K562 (cell line): ENCODE measurements around the gene UBXN11. TPM values are rescaled to one million over a fixed set of nuclear protein-coding genes. Genes with fewer than 3 reads are reported as not detected.

Source experiments
- BHLHE40 ChIP-seq: IDR thresholded peaks from 2 replicates; pipeline ENCODE4 v1.6.1; 2011; ENCODE audit warnings: low read length, improper control_type of control experiment
- DACH1 ChIP-seq: fragments of 450-650 bp; IDR thresholded peaks from 2 replicates; pipeline ENCODE4 v1.6.1; 2018; ENCODE audit not compliant: partially characterized antibody
- E4F1 ChIP-seq: fragments of 250-450 bp; sonication (Bioruptor Pico); IDR thresholded peaks from 2 replicates; pipeline ENCODE4 v1.5.0; 2021; ENCODE audit warnings: mild to moderate bottlenecking, borderline replicate concordance
- FOS ChIP-seq: IDR thresholded peaks from 3 replicates; pipeline ENCODE4 v1.6.1; 2011; ENCODE audit not compliant: insufficient read length; ENCODE audit errors: extremely low read depth
- HMBOX1 ChIP-seq: sonication (generic); IDR thresholded peaks from 2 replicates; pipeline ENCODE4 v1.6.1; 2016
- L3MBTL2 ChIP-seq: fragments of 450-650 bp; IDR thresholded peaks from 2 replicates; pipeline ENCODE4 v1.6.1; 2016; ENCODE audit warnings: mild to moderate bottlenecking, moderate library complexity
- NCOA6 ChIP-seq: fragments of 450-650 bp; IDR thresholded peaks from 2 replicates; pipeline ENCODE4 v1.6.1; 2017; ENCODE audit warnings: mild to moderate bottlenecking
- NKRF ChIP-seq: fragments of 450-650 bp; IDR thresholded peaks from 2 replicates; pipeline ENCODE4 v1.6.1; 2016; ENCODE audit warnings: borderline replicate concordance
- NR2C1 ChIP-seq, 2 experiments: fragments of 450-650 bp; IDR thresholded peaks; 2 replicates each; pipeline ENCODE4 v1.6.1; 2017; ENCODE audit warnings: mild to moderate bottlenecking in 2 of 2, antibody characterized with exemption in 1 of 2, inconsistent platforms in 1 of 2, missing compliant biosample characterization in 1 of 2, missing genetic modification characterization in 1 of 2
- PCBP1 ChIP-seq: fragments of 200-400 bp; formaldehyde crosslinking; IDR thresholded peaks from 2 replicates; pipeline ENCODE4 v1.6.1; 2018; ENCODE audit warnings: mild to moderate bottlenecking, low read depth, low read length; ENCODE audit not compliant: poor library complexity, severe bottlenecking
- PHB2 ChIP-seq: fragments of 450-650 bp; IDR thresholded peaks from 2 replicates; pipeline ENCODE4 v1.6.1; 2017; ENCODE audit warnings: low read depth
- POU5F1 ChIP-seq: fragments of 150-350 bp; IDR thresholded peaks from 2 replicates; pipeline ENCODE4 v1.6.1; 2014; ENCODE audit warnings: borderline replicate concordance, low read length, low read depth, mild to moderate bottlenecking; ENCODE audit not compliant: partially characterized antibody
- PREB ChIP-seq: sonication (generic); formaldehyde crosslinking; IDR thresholded peaks from 2 replicates; pipeline ENCODE4 v1.8.1; 2023; ENCODE audit warnings: mild to moderate bottlenecking, missing genetic modification reagents
- RHOXF2B ChIP-seq: fragments of 250-450 bp; sonication (Bioruptor Pico); conservative IDR thresholded peaks from 2 replicates; pipeline ENCODE4 v1.5.1; 2021
- TOE1 ChIP-seq, 2 experiments: fragments of 450-650 bp in 1 of 2; sonication (generic) in 1 of 2; formaldehyde crosslinking in 1 of 2; IDR thresholded peaks; 2 replicates each; pipeline versions ENCODE4 v1.7.1 to v1.8.0; 2016 to 2022; ENCODE audit warnings: borderline replicate concordance in 2 of 2, mild to moderate bottlenecking in 2 of 2, antibody characterized with exemption in 1 of 2, inconsistent platforms in 1 of 2, low read depth in 1 of 2, missing genetic modification reagents in 1 of 2, moderate library complexity in 1 of 2
- ZFP1 ChIP-seq: fragments of 450-650 bp; formaldehyde crosslinking; IDR thresholded peaks from 2 replicates; pipeline ENCODE4 v1.4.0; 2020; ENCODE audit warnings: mild to moderate bottlenecking, mixed read lengths
- ZKSCAN8 ChIP-seq: fragments of 200-800 bp; sonication (Bioruptor generic); IDR thresholded peaks from 2 replicates; pipeline ENCODE4 v1.6.1; 2016; ENCODE audit warnings: missing genetic modification characterization, missing compliant biosample characterization
- ZNF431 ChIP-seq: sonication (generic); formaldehyde crosslinking; IDR thresholded peaks from 2 replicates; pipeline ENCODE4 v1.8.0; 2022; ENCODE audit warnings: mild to moderate bottlenecking, missing genetic modification reagents
- polyA plus RNA-seq, 8 experiments: library from polyadenylated mRNA; depleted of rRNA in 4 of 8; stranded (reverse) in 5 of 8; unstranded in 3 of 8; fragments of >200 nt; fragmentation: Nextera tagmentation in 2 of 8; fragmentation: Illumina TruSeq in 1 of 8; extraction: Ambion mirVana in 2 of 8; extraction: Trizol in 1 of 8; gene quantifications; 2 replicates each; pipeline versions ENCODE4 v1.2.1 to v1.2.3, GENCODE V29; 2011 to 2014; ENCODE audit warnings: inconsistent platforms in 1 of 8, missing spikeins in 1 of 8
- total RNA-seq, 7 experiments: library from RNA; depleted of rRNA in 6 of 7; stranded (reverse); fragments of >200 nt in 6 of 7; fragmentation: Illumina TruSeq in 2 of 7; extraction: Trizol in 2 of 7; gene quantifications; 2 replicates each; pipeline versions ENCODE4 v1.2.1 to v1.2.3, GENCODE V29; 2011 to 2021; ENCODE audit warnings: low replicate concordance in 1 of 7

UBXN11 gene
- total and polyA plus RNA-seq, 9 of the 15 experiments (the other 6 are each of a cell fraction or from before 2014, with no cell fraction given), result 0.48 to 34.3 (median 11.3) TPM

DNA sequence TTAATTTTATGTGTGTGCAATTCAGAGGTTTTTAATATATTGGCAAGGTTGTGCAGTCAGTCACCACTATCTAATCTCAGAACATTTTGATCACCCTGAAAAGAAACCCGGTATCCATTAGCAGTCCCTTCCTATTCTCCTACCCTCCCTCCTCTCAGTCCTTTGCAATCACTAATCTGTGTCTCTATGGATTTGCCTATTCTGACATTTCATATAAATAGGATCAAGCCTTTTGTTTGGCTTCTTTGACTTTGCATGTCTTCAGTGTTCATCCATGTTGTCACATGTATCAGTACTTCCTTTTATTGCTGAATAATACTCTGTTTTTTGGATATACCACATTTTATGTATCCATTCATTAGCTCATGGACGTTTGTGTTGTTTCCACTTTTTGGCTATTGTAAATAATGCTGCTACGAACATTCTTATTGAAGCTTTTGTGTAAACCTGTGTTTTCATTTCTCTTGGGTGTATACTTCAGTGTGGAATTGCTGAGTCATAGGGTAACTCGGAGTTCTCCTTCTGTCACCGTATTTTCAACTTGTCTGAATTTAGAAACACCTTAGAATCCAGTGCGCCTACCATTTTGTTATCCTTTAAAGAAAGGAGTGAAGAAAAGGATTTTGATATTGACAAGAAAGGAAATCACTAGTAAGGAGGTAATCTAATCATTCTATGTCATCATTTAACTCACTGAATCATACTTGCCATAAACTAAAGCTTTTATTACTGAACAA is 69.0 kb downstream of the UBXN11 start (continued):
- TF ChIP-seq BHLHE40, result no peak
- TF ChIP-seq DACH1, result no peak
- no peak for TF ChIP-seq RHOXF2B
- 0 out of 2 replicates have a peak, but pooled peaks have one; percentile 30 for TF ChIP-seq ZKSCAN8
- 0 out of 2 replicates have a peak, but pooled peaks have one; percentile 61 for TF ChIP-seq ZNF431
- 0 out of 2 replicates have a peak, but pooled peaks have one; percentile 27 for TF ChIP-seq TOE1 (IDR thresholded peaks at IDR 0.05; ENCODE audit: borderline replicate concordance)
- TF ChIP-seq TOE1 (CRISPR knock-in tag; IDR thresholded peaks at IDR 0.05; ENCODE audit: borderline replicate concordance, low read depth), result no peak
- no peak for TF ChIP-seq PCBP1
- TF ChIP-seq L3MBTL2, result 0 out of 2 replicates have a peak, but pooled peaks have one; percentile 18
- TF ChIP-seq HMBOX1, result 0 out of 2 replicates have a peak, but pooled peaks have one; percentile 22
- no peak for TF ChIP-seq POU5F1
- 0 out of 2 replicates have a peak, but pooled peaks have one; percentile 48 for TF ChIP-seq E4F1
- peak; percentile 78 for TF ChIP-seq NCOA6
- TF ChIP-seq PREB, result no peak
- no peak for TF ChIP-seq ZFP1 (CRISPR knock-in tag)
- TF ChIP-seq FOS, result no peak
- no peak for TF ChIP-seq PHB2
- 0 out of 2 replicates have a peak, but pooled peaks have one; percentile 23 for TF ChIP-seq NR2C1 (IDR thresholded peaks at IDR 0.05)
- TF ChIP-seq NR2C1 (tag; IDR thresholded peaks at IDR 0.05), result no peak
- peak; percentile 26; the same call in 1 of the 2 replicates for TF ChIP-seq NKRF
